Gastrocnemius medialis (tissue), 4 donors: ENCODE measurements around the gene KIF2A.

ENCODE experiments used
- POLR2A ChIP-seq, 2 donors: fragments of 450-650 bp; IDR thresholded peaks; one replicate each; pipeline ENCODE4 v1.6.1; 2017; ENCODE audit warnings: antibody characterized with exemption in 2 of 2, mild to moderate bottlenecking in 2 of 2, moderate library complexity in 2 of 2
- TF ChIP-seq, protein P1 (sequence below), 5 experiments: fragments of 450-650 bp in 3 of 5; fragments of 200-600 bp in 2 of 5; sonication (generic) in 2 of 5; IDR thresholded peaks in 4 of 5; conservative IDR thresholded peaks in 1 of 5; 1 replicate in 4 of 5; 2 replicates in 1 of 5; pipeline ENCODE4 v1.5.1; 2016 to 2019; ENCODE audit warnings: antibody characterized with exemption in 5 of 5, mild to moderate bottlenecking in 3 of 5, moderate library complexity in 3 of 5

DNA sequence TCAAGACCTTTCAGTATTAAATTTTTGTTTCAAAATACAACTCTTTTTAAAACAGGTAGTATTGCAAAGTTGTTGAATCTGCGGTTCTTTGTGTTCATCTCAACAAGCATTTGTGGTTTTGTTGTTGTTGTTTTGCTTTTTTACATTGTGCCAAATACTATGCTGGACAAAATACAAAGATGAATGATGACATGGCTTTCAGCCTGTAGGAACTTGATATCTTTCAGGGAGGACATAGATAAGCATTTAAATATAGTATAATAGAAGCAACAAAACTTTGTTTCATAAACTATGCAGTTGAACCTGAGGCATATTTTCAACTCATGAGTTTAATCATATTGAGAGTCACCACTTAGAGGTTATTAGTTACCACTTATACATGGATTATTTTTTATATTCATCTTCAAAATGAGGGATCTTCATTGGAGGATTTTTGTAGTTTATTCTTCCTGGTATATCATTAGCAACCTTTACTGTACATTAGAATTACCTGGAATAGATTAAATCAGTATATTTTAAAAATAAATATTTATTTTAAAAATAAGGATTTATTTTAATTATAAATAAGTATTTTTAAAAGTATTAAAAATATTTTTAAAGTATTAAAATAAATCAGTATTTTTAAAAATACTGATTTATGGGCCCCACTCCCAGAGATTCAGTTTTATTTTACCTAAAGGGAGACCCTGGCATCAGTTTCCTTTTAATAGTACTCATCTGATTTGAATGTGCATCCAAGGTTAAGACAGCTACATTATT lies 42.9 kb downstream of the KIF2A start:
- TF ChIP-seq, protein P1, sequence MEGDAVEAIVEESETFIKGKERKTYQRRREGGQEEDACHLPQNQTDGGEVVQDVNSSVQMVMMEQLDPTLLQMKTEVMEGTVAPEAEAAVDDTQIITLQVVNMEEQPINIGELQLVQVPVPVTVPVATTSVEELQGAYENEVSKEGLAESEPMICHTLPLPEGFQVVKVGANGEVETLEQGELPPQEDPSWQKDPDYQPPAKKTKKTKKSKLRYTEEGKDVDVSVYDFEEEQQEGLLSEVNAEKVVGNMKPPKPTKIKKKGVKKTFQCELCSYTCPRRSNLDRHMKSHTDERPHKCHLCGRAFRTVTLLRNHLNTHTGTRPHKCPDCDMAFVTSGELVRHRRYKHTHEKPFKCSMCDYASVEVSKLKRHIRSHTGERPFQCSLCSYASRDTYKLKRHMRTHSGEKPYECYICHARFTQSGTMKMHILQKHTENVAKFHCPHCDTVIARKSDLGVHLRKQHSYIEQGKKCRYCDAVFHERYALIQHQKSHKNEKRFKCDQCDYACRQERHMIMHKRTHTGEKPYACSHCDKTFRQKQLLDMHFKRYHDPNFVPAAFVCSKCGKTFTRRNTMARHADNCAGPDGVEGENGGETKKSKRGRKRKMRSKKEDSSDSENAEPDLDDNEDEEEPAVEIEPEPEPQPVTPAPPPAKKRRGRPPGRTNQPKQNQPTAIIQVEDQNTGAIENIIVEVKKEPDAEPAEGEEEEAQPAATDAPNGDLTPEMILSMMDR (IDR thresholded peaks at IDR 0.05 in 4 of 5, conservative IDR thresholded peaks at IDR 0.05 in 1 of 5): no peak
- TF ChIP-seq POLR2A (IDR thresholded peaks at IDR 0.05): no peak
